Testis (tissue), 3 donors: ENCODE measurements around the gene OTOGL. TPM values are rescaled to one million over a fixed set of nuclear protein-coding genes. Genes with fewer than 3 reads are reported as not detected.

Source experiments
- polyA plus RNA-seq: library from polyadenylated mRNA; stranded (reverse); fragments of 350-450 nt; fragmentation: Illumina TruSeq; extraction: RNeasy Lipid Tissue Mini Kit (QIAGEN cat#74804); gene quantifications from one replicate; pipeline ENCODE4 v1.2.3, GENCODE V29; 2014; ENCODE audit warnings: low read depth, low replicate concordance; ENCODE audit not compliant: insufficient read depth
- small RNA-seq, 2 donors: library from RNA; depleted of rRNA; stranded (forward); fragments of <200 nt; gene quantifications; one replicate each; pipeline ENCODE3, GENCODE V24; 2016
- total RNA-seq, 2 donors: library from RNA; depleted of rRNA; stranded (reverse); fragments of >200 nt; gene quantifications; one replicate each; pipeline ENCODE4 v1.2.3, GENCODE V29; 2016

Gene OTOGL
- total and polyA plus RNA-seq, 3 donors from 2014 or later: 0.87 to 0.88 (median 0.87) TPM

Small RNAs within 50 kb of the gene (small RNA-seq; reads per million reads assigned to genes)
- gene RN7SKP261: 0 reads per million in 2 donors
- 0 reads per million in 2 donors for gene RNU7-106P

Other genes starting within 250 kb of the OTOGL start
- 100 to 1,000 TPM; 113 to 119 TPM for gene PPP1R12A, start 164.4 kb upstream of the OTOGL start, total RNA-seq
- gene PPP1R12A, start 164.4 kb upstream of the OTOGL start, polyA plus RNA-seq: 22.4 TPM